Measurements from ENCODE around the gene COL4A2. TPM values are rescaled to one million over a fixed set of nuclear protein-coding genes. Genes with fewer than 3 reads are reported as not detected.
"Not testable (repeated sequence)": the region's sequence is repeated elsewhere in the genome, so short reads cannot be mapped to it uniquely, and the experiment has no call there.

The COL4A2 gene
- total RNA-seq, 4 donors from 2014 or later = 51.2 to 85.8 (median 70.5) TPM

GRCh38 chr13:110392510-110393240 lies 85.6 kb downstream of the COL4A2 start:
- in situ Hi-C loops (cut with MboI; ENCODE audit: low sequenced_read_pairs in 4 of 4) = no loop called here
- peaks cover 15 to 38% of the 10 kb centered on the region in 2 donors for H3K4me1 ChIP-seq
- TF ChIP-seq POLR2A (IDR thresholded peaks at IDR 0.05) = no peak
- TF ChIP-seq CTCF (IDR thresholded peaks at IDR 0.05 in 4 of 5, conservative IDR thresholded peaks at IDR 0.05 in 1 of 5) = no peak
- H3K27ac ChIP-seq = peak overlapping the region; percentile 35 to 73 (median 52)
- no peaks in the 10 kb centered on the region for H3K36me3 ChIP-seq
- intact Hi-C loops (cut with DNase I; ENCODE audit: low total_unique reads) = loop anchor here (10.0 kb wide), 1 partner anchor 48 kb away; no protein-coding TSS in a partner anchor
- H3K9me3 ChIP-seq = no peaks in the 10 kb centered on the region
- H3K4me3 ChIP-seq = no peak overlapping the region
- DNase-seq (no peak), ATAC-seq (no peak)
- no peaks in the 10 kb centered on the region for H3K27me3 ChIP-seq

- in situ Hi-C loops (cut with MboI; ENCODE audit: low sequenced_read_pairs in 4 of 4) = no loop called here
Measured at GRCh38 chr13:110393761-110394160, 86.7 kb downstream of the COL4A2 start.

GRCh38 chr13:110394371-110394841 lies 87.3 kb downstream of the COL4A2 start:
- Histone ChIP-seq H3K4me1 (peaks cover 7 to 39% of the 10 kb centered on the region in 2 donors), H3K9me3 (no peaks in the 10 kb centered on the region), H3K4me3 (no peak overlapping the region), H3K27me3 (peaks cover 0 to 12% (median 0%) of the 10 kb centered on the region in 3 donors), H3K36me3 (no peaks in the 10 kb centered on the region), H3K27ac (peak overlapping the region; percentile 68 to 77 (median 72))
- in situ Hi-C loops (cut with MboI; ENCODE audit: low sequenced_read_pairs in 4 of 4) (no loop called here), intact Hi-C loops (cut with DNase I; ENCODE audit: low total_unique reads) (loop anchor here (10.0 kb wide), 1 partner anchor 50 kb away; no protein-coding TSS in a partner anchor)
- DNase-seq (no peak), ATAC-seq (no peak)
- no peak for TF ChIP-seq CTCF (IDR thresholded peaks at IDR 0.05 in 4 of 5, conservative IDR thresholded peaks at IDR 0.05 in 1 of 5)
- TF ChIP-seq POLR2A (IDR thresholded peaks at IDR 0.05) = no peak

More at GRCh38 chr13:110393761-110394160, 86.7 kb downstream of the COL4A2 start:
- DNase-seq (no peak), ATAC-seq (no peak)
- H3K9me3 ChIP-seq = no peaks in the 10 kb centered on the region
- no peaks in the 10 kb centered on the region for H3K36me3 ChIP-seq
- TF ChIP-seq POLR2A (IDR thresholded peaks at IDR 0.05) (no peak), CTCF (IDR thresholded peaks at IDR 0.05 in 4 of 5, conservative IDR thresholded peaks at IDR 0.05 in 1 of 5) (no peak)
- intact Hi-C loops (cut with DNase I; ENCODE audit: low total_unique reads) = loop anchor here (10.0 kb wide), 1 partner anchor 49 kb away; no protein-coding TSS in a partner anchor
- peaks cover 7 to 39% of the 10 kb centered on the region in 2 donors for H3K4me1 ChIP-seq
- H3K4me3 ChIP-seq = no peak overlapping the region
- peak overlapping the region; percentile 36 to 73 (median 70) for H3K27ac ChIP-seq
- H3K27me3 ChIP-seq = peaks cover 0 to 8% (median 0%) of the 10 kb centered on the region in 3 donors

- H3K4me3 ChIP-seq; DNase-seq; H3K36me3 ChIP-seq; H3K9me3 ChIP-seq; ATAC-seq; in situ Hi-C loops (cut with MboI; ENCODE audit: low sequenced_read_pairs in 4 of 4): not testable (repeated sequence)
- Histone ChIP-seq H3K27ac (peak overlapping the region; percentile 68 to 77 (median 72)), H3K4me1 (peaks cover 7 to 42% of the 10 kb centered on the region in 2 donors), H3K27me3 (peaks cover 0 to 12% (median 0%) of the 10 kb centered on the region in 3 donors)
- intact Hi-C loops (cut with DNase I; ENCODE audit: low total_unique reads) = loop anchor here (2.0 to 10.0 kb wide), 3 partner anchors 15 to 88 kb away; partner anchors contain the start of genes COL4A1 and COL4A2
Measured at GRCh38 chr13:110395616-110396015, 88.5 kb downstream of the COL4A2 start.

- Histone ChIP-seq H3K4me1 (peaks cover 7 to 49% of the 10 kb centered on the region in 2 donors), H3K27me3 (peaks cover 0 to 12% (median 0%) of the 10 kb centered on the region in 3 donors), H3K36me3 (no peaks in the 10 kb centered on the region), H3K27ac (peak overlapping the region; percentile 68 to 77 (median 72)), H3K9me3 (no peaks in the 10 kb centered on the region), H3K4me3 (peak overlapping the region in 1 of 4 donors; percentile 29)
- intact Hi-C loops (cut with DNase I; ENCODE audit: low total_unique reads) (loop anchor here (2.0 to 10.0 kb wide), 3 partner anchors 14 to 89 kb away; partner anchors contain the start of genes COL4A1 and COL4A2), in situ Hi-C loops (cut with MboI; ENCODE audit: low sequenced_read_pairs in 4 of 4) (no loop called here)
- no peak for TF ChIP-seq CTCF (IDR thresholded peaks at IDR 0.05 in 4 of 5, conservative IDR thresholded peaks at IDR 0.05 in 1 of 5)
- no peak for TF ChIP-seq POLR2A (IDR thresholded peaks at IDR 0.05)
- DNase-seq = no peak
- ATAC-seq = no peak
Measured at GRCh38 chr13:110396476-110396875, 89.4 kb downstream of the COL4A2 start.
